GM18520 (cell line): Measurements from ENCODE around the gene BCAS3.

Source experiments
- ATAC-seq: cut with Tn5 transposase; IDR thresholded peaks from one replicate; pipeline ENCODE4 v1.9.1; 2021; ENCODE audit not compliant: unreplicated experiment

The BCAS3 gene

DNA sequence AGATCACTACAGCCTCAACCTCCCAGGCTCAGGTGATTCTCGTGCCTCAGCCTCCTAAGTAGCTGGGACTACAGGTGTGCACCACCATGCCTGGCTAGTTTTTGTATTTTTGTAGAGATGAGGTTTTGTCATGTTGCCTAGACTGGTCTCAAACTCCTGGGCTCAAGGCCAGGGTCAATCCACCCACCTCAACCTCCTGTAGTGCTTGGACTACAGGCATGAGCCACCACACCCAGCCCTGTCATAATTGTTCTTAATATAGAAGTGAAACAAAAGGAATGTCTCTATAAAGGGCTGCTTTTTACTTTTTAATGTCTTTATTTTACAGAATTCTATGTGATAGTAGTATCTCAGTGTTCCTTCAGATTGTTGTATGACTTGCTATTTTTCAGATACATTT lies 376.8 kb downstream of the BCAS3 start:
- no peak for ATAC-seq

DNA sequence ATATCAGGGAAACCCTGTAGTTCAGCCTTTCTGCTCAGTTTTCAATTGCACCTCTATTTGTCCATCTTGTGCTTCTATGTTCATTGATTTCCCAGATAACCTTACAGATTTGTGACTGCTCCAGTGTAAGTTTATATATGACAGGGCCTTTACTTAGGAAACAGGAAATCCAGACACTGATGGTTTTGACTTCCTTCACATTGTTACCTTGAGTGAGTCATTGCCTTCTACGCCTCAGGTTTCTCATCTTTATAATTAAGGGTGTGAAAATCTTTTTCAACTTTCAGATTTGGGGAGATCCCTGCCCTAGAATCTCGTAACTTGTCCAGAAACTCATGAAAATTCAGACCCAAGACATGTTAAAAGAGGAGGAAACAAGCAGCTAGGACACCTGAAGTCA lies 379.6 kb downstream of the BCAS3 start:
- no peak for ATAC-seq

DNA sequence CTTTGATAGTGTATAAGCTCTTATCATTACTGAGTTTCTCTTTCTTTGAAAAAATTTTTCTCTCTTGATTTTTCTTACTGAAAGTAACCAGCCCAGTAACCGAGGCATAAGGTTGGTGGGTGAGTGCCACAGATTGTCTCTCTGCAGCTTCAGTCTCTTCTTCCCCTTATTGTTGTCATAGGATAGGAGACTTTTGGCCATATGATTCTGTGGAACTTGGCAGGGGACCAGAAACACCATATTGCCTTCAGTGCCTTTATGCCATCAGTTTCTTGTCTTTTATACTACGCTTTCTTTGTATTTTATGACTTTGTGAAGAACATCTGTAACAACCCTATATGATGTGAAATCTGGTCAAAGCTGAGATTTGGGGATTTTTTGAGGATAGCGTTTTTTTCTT lies 380.4 kb downstream of the BCAS3 start:
- ATAC-seq = no peak

DNA sequence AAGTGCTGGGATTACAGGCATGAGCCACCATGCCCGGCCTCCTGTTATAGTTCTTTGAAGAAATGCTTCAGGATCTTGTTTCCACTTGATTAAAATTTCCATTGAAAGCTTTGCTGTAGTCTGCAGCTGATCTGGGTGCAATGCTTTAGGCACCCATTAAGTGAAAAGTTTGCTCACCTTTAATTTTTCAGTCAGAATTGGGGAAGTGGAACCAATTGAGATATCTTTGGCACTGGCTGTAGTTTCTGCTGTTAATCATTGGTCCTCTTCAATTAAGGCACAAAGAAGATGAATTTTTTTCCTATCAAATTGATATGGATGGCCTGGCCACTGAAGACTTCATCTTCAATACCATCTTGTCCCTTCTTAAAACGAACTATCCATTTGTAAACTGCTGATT lies 385.9 kb downstream of the BCAS3 start:
- no peak for ATAC-seq

DNA sequence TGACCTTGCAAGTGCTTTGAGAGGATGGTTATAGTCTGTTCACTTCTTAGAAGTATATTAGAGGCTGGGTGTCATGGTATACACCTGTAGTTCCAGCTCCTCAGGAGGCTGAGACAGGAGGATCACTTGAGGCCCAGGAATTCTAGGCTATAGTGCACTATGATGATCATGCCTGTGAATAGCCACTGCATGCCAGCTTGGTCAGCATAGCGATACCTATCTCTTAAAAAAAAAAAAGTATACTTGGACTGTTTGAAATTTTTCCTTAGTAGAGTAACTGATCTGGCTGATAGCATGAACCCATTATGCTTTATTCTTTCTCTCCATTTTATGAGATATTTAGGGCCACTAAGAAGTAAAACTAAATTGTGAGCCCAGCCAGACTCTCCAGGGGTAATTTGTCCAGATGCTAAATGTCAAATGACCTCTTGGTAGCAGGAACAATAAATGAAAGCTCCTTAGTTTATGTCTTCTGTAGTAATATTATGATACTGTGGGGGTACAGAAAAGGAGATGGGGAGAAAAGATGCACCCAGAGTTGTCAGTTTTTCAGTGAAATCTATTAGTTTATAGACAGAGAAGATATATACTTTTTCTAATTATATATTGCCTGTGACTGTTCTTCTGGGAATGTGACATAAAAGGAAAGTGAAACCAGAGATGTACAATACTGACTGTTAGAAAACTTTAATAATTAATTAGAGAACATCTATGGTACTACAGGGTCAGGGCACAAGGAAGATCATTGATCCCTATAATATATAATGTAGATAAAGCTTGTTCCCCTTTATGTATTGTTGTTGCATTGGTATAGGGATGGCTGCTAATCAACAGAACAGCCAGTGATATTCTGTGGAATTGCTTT lies 386.7 kb downstream of the BCAS3 start:
- no peak for ATAC-seq

DNA sequence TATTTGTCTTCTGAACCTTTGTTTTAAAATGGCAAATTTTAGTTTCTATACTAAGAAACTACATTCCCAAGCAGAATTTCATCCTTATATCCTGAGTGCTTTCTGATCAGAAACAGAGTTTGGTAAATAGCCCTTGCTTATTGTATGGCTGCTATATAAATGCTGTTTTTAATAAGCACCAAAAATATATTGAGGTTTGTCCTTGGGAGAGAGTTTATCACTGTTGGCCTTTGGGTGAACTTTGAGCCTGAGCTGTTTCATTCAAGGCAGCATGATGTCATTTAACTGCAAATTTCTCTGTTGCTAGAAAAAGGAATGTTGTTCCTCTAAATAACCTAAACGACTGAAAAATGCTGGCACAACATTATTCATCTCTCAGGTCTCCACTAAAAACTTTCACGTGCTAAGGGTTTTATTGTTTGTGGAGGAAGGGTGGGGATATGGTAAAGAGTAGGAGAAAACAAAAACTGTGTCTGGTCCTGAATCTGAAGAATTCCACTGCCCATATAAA lies 387.7 kb downstream of the BCAS3 start:
- ATAC-seq = no peak

DNA sequence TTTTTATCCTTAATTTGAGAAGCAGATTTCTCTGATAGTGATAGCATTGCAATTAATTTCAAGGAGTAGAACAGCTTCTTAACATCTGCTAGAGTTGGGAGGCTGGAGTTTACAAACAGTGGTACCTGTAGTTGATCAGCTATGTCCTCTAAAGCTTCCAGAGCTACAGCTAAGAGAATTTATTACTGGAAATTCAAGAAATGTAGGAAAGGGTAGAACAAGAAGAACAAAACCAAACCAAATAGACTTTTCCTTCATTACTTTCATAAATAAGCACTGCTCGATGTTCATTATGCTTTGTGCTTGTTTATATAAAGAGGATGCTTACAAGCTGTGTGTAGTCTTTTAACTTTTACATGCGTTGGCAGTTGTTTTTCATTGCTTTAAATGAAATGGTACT lies 388.4 kb downstream of the BCAS3 start:
- ATAC-seq = no peak

DNA sequence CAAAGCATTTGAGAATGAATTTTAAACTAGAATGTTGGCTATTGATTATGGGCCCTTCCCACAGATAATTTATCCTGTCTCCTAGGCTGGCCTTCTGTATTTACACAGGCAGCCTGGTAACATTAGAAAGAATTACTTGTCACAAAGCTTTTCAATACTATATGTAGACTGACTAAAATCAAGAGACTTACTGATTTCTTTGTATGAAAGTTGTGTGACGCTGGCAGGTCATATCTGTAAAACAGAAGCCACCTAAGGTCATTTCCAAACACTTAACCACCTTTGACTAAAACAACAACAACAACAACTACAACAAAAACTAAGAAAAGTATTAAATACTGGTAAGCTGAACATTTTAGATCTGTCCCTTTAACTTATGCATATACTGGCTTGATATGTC lies 393.0 kb downstream of the BCAS3 start:
- ATAC-seq = no peak

DNA sequence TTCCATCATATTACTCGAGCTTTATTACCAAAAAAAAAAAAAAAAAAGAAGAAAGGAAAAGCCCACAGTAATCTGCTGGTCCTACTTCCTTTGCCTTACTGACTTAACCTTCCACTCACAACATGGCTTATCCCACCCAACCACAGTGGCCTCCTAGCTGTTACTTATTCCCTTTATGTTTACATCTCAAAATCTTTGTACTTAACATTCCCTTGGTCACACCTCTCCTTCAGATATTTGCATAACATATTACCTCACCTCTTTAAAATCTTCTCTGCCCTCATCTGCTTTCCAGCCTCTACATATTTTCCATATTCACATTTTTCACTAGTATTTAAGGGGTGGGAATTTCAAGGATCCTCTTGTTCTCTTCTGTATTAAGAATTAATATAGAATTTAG lies 395.0 kb downstream of the BCAS3 start:
- no peak for ATAC-seq

DNA sequence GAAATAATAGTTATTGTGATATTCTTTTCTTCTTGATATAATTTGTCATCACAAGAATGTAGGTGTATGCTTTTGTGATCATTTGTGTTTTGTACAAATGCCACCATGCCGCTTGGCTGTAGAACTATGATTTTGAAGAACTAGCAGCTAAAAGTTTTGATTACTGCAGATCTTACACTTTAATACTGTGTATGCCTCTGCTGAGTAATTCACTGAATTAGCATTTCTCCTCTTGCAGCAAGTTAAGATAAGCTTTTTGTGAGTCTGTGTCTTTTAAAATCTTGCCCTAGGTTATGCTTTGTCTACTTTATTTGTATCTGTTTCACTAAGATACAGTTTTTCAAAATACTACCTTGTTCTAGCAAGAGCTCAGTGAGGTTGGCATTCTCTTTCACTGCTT lies 395.5 kb downstream of the BCAS3 start:
- no peak for ATAC-seq

DNA sequence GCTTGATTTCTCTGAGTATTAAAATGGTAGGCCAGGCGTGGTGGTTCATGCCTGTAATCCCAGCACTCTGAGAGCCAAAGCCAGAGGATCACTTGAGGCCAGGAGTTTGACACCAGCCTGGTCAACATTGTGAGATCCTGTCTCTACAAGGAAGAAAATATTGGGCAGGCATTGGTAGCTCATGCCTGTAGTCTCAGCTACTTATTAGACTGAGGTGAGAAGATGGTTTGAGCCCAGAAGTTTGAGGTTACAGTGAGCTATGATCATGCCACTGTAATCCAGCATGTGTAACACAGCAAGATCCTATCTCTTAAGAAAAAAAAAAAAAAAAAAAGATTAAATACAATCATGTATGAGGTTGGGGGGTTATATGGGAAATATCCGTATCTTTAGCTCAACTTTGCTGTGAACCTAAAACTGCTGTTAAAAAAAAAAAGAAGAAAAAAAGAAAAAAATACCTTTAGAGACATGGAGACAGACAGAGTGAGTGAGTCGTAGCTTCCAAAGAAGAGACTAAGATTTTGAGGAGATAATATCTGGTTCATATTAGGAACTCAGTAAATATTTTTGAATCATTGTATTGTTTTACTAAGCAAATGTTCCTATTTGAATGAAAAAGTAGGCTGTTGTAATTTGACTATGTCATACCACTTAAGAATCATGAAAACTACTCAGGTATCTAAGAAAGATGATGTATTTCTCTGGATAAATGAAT lies 396.3 kb downstream of the BCAS3 start:
- no peak for ATAC-seq

DNA sequence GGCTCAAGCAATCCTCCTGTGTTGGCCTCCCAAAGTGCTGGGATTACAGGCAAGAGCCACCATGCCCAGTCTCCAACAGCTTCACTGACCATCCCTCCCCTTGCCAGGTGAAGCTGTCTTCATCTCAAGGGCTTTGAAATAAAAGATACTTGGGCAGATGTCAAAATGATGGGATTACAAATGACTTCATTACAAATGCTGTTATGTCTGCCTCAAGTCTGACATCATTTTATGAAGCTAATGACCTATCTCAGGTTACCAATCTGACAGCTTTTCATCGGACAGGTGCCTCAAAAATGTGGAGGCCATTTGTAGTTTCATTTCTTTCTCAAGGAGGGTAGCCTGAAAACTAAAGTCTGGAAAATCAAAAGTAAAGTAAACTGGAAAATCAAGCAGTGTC lies 398.3 kb downstream of the BCAS3 start:
- ATAC-seq = no peak

DNA sequence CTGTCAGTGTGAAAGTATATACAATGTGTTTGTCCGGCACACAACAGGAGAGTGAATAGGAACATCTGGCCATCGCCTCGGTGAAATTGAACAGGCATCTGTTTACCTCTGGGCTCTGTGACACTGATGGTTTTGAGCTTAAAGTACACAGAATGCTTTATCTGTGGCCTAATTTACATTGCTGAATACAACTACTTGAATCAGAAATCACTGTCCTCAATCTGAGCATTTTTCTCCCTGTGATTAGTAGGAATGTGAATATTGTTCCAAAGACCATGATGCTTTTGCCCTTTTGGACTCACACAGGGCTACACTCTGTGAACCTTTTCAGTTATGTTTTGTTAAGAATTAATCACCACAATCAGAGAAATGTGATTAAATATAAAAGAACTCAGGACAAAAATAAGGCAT lies 399.0 kb downstream of the BCAS3 start:
- no peak for ATAC-seq

DNA sequence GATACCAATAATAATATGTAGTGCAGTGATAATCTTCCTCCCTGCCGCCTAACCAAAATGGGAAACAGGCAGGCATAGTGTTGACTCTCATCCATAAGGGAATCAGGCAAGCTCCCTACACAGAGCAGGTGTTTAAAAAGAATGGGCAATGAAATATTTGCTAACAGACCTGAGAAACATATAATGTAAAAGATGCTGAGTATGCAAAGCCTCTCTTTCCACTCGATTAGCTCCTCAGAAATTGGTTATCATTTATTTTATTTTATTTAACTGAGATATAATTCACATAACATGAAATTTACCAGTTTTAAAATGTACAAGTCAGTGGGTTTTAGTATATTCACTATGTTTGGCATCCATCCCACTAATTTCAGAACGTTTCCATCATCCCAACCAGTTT lies 404.3 kb downstream of the BCAS3 start:
- ATAC-seq = no peak

DNA sequence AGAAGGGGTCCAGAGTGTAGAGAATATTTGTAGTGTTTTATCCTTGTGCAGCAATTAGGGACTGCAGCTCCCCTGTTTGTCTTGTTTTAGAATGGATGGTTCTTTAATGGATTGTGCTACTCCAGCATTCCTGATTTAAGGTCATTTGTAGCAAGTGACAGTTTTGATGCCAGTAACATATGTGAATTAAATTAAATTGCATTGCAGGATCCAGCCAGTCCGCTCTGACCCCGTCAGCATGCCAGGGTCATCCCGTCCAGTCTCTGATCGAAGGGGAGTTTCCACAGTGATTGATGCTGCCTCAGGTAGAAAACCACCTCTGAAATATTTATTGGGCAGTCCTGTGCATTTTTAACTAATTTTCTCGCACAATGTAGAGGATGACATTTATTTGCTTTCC lies 406.6 kb downstream of the BCAS3 start:
- no peak for ATAC-seq

DNA sequence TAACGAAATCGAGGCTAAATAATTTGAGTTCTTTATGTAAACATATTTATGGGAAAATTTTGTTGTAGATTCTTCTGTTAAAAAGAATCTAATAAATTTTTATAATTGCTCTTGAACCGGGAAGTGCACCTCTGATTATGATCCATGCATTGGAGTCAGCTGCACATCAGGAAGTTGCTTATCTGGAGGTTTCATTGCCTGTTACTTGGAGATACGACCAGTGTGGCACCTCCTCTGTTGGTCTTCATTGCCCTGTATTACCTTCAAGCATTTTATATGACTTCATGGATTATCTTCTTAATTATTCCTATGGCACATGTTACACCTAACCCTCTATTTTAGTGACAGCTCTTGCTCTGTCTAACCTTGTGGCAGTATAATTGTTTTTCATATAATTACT lies 409.4 kb downstream of the BCAS3 start:
- no peak for ATAC-seq

DNA sequence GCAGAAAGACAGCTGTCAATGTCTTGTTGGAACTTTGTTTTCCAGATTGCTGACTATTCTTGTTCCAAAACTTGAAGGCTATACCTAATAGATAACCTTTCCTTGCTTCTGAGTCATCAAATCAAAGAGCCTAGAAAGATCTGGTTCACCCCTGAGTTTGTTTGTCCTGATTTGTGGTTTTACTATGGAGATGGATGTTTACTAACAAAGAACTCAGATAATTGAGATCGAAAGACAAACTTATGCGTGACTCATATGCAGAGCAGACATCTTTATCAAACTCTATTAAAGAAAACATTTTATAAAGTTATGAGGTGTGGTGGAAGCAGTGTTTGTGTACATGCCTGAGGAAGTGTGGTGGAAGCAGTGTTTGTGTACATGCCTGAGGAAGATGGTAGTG lies 410.9 kb downstream of the BCAS3 start:
- ATAC-seq = no peak

DNA sequence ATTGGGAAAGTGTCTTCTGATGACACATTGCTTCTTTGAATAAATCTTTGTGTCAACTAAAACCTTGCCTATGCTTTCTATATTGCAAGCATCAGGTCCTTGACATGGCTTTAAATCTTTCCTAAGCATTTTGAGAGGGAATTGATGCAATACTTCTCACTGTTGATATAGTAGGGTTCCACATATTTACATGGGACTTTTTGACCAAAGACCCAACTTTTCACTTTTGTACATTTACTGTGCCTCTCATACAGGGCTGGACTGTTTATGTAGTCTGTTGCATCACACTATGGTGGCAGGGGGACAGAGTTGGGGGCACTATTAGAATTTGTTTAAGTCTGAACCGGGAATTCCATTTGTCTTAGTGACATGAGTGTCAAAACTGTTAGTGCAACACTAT lies 413.4 kb downstream of the BCAS3 start:
- no peak for ATAC-seq

DNA sequence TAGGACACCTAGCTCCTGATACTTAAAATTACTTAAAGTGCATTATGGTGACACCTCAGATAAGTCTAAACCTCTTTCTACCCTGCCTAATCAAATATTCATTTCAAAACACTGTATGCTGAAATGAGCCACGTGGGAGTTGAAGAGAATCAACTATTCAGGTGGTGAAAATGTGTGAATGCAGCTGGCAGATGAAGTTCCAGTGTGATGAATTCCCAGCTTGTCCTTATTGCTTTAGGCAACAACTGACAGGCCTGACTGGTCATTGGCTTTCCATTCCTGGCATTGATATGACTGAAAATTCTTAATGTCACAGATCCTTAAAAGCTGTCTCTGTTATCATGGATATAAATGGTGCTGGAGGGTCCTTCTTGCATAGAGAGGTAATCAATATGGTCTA lies 420.1 kb downstream of the BCAS3 start:
- no peak for ATAC-seq

DNA sequence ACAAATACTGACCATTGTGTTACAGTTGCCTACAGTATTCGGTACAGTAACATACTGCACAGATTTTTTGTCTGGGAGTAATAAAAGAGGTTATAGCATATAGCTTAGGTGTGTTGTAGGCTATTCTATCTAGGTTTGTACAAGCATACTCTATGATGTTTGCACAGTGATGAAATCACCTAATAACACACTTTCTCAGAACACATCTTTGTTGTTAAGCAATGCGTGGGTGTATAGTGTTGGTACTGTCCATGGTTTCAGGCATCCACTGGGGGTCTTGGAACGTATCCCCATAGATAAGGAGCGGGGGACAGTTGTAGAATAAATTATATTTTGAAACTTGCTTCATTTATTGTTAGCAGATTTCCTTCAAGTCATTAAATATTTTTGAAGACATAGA lies 428.7 kb downstream of the BCAS3 start:
- no peak for ATAC-seq

DNA sequence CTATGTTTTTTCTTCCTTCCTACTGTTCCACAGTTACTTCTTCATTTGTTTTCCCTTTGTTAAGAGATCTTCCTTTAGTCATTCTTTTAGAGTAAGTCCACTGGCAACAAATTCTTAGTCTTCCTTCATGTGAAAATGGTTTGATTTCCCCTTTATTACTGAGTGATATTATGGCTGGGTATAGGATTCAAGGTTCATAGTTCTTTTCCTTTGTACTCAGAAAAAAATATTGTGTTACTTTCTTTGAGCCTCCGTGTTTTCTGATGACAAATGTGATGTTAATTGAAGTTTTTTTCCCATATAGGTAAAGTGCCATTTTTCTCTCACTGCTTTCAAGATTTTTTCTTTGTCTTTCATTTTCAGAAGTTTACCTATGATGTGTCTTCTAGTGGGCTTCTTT lies 438.9 kb downstream of the BCAS3 start:
- no peak for ATAC-seq

DNA sequence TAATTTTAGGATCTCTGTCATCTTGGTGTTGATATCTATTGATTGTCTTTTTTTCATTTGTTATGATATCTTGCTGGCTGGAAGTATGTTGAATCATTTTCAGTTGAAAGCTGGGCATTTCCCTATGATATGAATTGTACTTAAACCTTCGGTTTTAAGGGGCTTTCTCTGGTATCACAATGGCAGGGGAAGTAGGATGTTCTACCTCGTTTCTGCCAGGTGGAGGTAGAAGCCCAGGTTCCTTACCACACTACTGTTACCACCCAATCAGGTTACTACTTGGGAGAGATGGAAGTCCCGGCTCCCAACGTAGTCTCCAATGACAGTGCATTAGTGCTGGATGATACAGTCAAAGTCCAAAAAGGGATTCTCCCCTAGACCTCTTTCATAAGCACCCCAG lies 440.3 kb downstream of the BCAS3 start:
- no peak for ATAC-seq
